Peyer's patch (tissue), 4 donors: Measurements from ENCODE around the gene CCT2. TPM values are rescaled to one million over a fixed set of nuclear protein-coding genes. Genes with fewer than 3 reads are reported as not detected.
"Not testable (repeated sequence)": the region's sequence is repeated elsewhere in the genome, so short reads cannot be mapped to it uniquely, and the experiment has no call there.

ENCODE experiments used
- DNase-seq, 3 donors: peaks; one replicate each; pipeline ENCODE4 v3.0.0-alpha.2; 2017 to 2019
- H3K27ac ChIP-seq, 4 donors: fragments of 200-600 bp; sonication (generic); one replicate each; pipeline ENCODE4 v1.5.1; 2016 to 2019
- H3K27me3 ChIP-seq, 2 donors: fragments of 200-600 bp; sonication (generic); one replicate each; pipeline ENCODE4 v1.5.1; 2019
- H3K36me3 ChIP-seq, 3 donors: fragments of 200-600 bp; sonication (generic); one replicate each; pipeline ENCODE4 v1.5.1; 2016 to 2019
- H3K4me1 ChIP-seq, 4 donors: fragments of 200-600 bp; sonication (generic); one replicate each; pipeline ENCODE4 v1.5.1; 2016 to 2019
- H3K4me3 ChIP-seq, 4 donors: fragments of 200-600 bp; sonication (generic); 1 replicate in 3 of 4; 2 replicates in 1 of 4; pipeline ENCODE4 v1.5.1; 2016 to 2019; ENCODE audit warnings: mild to moderate bottlenecking in 1 of 4
- H3K9me3 ChIP-seq, 4 donors: fragments of 200-600 bp; sonication (generic); one replicate each; pipeline ENCODE4 v1.5.1; 2016 to 2019; ENCODE audit warnings: mild to moderate bottlenecking in 1 of 4
- POLR2A ChIP-seq, 2 donors: fragments of 450-650 bp; IDR thresholded peaks; one replicate each; pipeline ENCODE4 v1.5.1; 2017; ENCODE audit warnings: antibody characterized with exemption in 2 of 2, mild to moderate bottlenecking in 2 of 2, moderate library complexity in 2 of 2
- total RNA-seq, 4 donors: library from RNA; depleted of rRNA; stranded (reverse); fragments of >200 nt; gene quantifications; one replicate each; pipeline ENCODE4 v1.1.0, GENCODE V29; 2016
- TF ChIP-seq, protein P1 (sequence below), 6 experiments: fragments of 450-650 bp in 4 of 6; fragments of 200-600 bp in 2 of 6; sonication (generic) in 1 of 6; IDR thresholded peaks; one replicate each; pipeline ENCODE4 v1.5.1; 2017 to 2019; ENCODE audit warnings: antibody characterized with exemption in 6 of 6, mild to moderate bottlenecking in 3 of 6, moderate library complexity in 1 of 6

The CCT2 gene
- total RNA-seq, 4 donors from 2014 or later, result 37.7 to 82.5 (median 59.4) TPM

DNA sequence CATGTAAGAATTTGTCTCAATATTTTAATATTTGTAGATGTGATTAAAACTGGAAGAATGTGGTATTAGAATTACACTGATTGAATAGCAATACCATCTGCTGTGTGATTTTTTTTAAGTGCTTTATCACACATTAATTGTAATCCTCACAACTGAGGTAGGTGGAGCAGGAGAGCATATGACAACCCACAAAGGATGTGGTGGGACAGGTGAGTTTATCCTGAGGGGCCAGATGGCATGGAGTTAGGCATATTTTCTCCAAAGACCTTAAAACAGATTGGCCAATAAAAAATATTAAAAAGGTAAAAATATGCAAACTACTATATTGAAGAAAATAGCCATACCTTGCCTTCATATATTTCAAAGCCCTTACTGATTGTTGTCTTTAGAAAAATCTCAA lies 17.7 kb downstream of the CCT2 start:
- no peak overlapping the region for H3K27ac ChIP-seq
- H3K4me3 ChIP-seq, result no peak overlapping the region
- peaks cover 0 to 5% (median 0%) of the 10 kb centered on the region in 4 donors for H3K4me1 ChIP-seq
- H3K27me3 ChIP-seq, result no peaks in the 10 kb centered on the region
- no peaks in the 10 kb centered on the region for H3K9me3 ChIP-seq
- peaks cover 0 to 46% (median 3%) of the 10 kb centered on the region in 3 donors for H3K36me3 ChIP-seq
- TF ChIP-seq, protein P1, sequence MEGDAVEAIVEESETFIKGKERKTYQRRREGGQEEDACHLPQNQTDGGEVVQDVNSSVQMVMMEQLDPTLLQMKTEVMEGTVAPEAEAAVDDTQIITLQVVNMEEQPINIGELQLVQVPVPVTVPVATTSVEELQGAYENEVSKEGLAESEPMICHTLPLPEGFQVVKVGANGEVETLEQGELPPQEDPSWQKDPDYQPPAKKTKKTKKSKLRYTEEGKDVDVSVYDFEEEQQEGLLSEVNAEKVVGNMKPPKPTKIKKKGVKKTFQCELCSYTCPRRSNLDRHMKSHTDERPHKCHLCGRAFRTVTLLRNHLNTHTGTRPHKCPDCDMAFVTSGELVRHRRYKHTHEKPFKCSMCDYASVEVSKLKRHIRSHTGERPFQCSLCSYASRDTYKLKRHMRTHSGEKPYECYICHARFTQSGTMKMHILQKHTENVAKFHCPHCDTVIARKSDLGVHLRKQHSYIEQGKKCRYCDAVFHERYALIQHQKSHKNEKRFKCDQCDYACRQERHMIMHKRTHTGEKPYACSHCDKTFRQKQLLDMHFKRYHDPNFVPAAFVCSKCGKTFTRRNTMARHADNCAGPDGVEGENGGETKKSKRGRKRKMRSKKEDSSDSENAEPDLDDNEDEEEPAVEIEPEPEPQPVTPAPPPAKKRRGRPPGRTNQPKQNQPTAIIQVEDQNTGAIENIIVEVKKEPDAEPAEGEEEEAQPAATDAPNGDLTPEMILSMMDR (IDR thresholded peaks at IDR 0.05), result no peak
- TF ChIP-seq POLR2A (IDR thresholded peaks at IDR 0.05), result no peak
- no peak for DNase-seq

DNA sequence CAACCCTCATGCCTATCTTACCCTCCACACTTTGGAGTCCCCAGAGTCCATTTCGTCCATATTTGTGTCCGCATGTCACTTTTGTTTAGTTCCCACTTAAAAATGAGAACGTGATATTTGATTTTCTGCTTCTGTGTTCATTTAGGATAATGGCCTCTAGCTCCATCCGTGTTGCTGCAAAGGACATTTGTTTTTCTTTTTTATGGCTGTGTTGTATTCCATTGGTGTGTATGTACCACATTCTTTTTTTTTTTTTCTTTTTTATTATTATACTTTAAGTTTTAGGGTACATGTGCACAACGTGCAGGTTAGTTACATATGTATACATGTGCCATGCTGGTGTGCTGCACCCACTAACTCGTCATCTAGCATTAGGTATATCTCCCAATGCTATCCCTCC lies 18.3 kb downstream of the CCT2 start:
- H3K4me3 ChIP-seq, H3K27ac ChIP-seq, H3K9me3 ChIP-seq, H3K27me3 ChIP-seq, DNase-seq, H3K4me1 ChIP-seq: not testable (repeated sequence)
- peaks cover 0 to 41% (median 0%) of the 10 kb centered on the region in 3 donors for H3K36me3 ChIP-seq

DNA sequence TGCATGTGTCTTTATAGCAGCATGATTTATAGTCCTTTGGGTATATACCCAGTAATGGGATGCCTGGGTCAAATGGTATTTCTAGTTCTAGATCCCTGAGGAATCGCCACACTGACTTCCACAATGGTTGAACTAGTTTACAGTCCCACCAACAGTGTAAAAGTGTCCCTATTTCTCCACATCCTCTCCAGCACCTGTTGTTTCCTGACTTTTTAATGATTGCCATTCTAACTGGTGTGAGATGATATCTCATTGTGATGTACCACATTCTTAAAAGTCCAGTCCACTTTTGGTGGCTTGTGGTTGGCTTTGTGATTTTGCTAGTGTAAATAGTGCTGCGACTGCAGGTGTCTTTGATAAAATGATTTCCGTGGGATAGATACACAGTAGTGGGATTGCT lies 19.0 kb downstream of the CCT2 start:
- H3K36me3 ChIP-seq, result peaks cover 0 to 34% (median 0%) of the 10 kb centered on the region in 3 donors
- not testable (repeated sequence) for H3K4me1 ChIP-seq, H3K4me3 ChIP-seq, H3K27ac ChIP-seq, H3K9me3 ChIP-seq, DNase-seq, H3K27me3 ChIP-seq

DNA sequence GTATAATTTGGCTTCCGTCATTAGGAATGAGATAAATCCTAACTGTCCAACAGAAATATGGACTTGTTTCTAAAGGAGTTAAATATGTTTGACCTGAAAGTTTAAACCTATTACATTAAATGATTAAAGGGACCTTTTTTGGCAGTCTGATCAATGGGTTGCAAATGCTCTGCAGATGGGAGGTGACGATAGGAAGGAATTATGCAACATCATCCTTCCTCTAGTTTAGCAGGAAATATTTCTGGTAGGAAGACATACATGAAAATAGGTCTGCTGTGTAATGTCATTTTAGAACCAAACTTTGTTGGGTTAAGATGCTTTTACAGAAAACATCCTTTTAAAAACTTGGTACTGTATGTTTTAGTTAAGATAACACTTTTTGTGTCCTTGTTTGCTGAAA lies 22.9 kb downstream of the CCT2 start:
- no peak overlapping the region for H3K4me3 ChIP-seq
- no peaks in the 10 kb centered on the region for H3K9me3 ChIP-seq
- no peak overlapping the region for H3K27ac ChIP-seq
- H3K4me1 ChIP-seq, result no peaks in the 10 kb centered on the region
- TF ChIP-seq, protein P1 (IDR thresholded peaks at IDR 0.05), result no peak
- TF ChIP-seq POLR2A (IDR thresholded peaks at IDR 0.05), result no peak
- H3K27me3 ChIP-seq, result no peaks in the 10 kb centered on the region
- DNase-seq, result no peak
- no peaks in the 10 kb centered on the region for H3K36me3 ChIP-seq

DNA sequence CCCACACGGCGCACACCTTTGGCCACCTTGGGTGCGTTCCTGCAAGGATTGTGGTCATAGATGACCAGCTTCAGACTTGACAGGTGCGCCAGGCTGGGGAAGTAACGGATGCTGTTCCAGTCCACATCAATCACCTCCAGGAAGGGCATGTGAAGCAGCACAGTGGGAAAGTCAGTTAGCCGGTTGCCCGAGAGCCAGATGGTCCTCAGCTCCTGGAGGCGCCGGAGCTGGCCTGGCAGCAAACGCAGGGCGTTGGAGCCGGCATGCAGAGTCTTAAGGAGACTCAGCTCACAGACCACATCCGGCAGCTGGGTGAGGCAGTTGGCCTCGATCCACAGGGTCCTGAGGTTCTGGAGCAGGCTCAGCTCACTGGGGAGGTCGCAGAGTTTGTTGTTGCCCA lies 24.9 kb downstream of the CCT2 start:
- Histone ChIP-seq H3K27me3 (no peaks in the 10 kb centered on the region), H3K27ac (no peak overlapping the region), H3K36me3 (no peaks in the 10 kb centered on the region), H3K4me1 (no peaks in the 10 kb centered on the region), H3K9me3 (no peaks in the 10 kb centered on the region), H3K4me3 (no peak overlapping the region)
- TF ChIP-seq POLR2A (IDR thresholded peaks at IDR 0.05), result no peak
- TF ChIP-seq, protein P1 (IDR thresholded peaks at IDR 0.05), result no peak
- DNase-seq, result no peak

DNA sequence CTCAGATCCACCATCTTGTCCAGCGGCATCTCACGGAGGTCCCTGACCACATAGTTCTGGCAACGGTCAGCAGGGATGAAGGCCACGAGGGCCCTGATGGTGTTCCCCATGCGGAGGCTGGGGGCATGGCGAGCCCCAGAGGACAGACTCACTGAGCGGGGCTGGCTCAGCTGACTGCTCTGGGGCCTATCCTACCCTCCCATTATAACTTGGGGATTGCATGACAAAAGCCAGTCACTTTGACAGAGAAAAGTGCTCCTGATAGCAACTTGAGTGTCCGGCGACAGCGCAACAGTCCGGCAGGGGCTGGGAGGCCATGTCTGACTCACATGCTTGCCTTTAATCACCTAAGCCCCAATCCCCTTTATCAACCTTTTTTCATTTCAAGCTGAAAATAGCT lies 25.5 kb downstream of the CCT2 start, which contains the start of gene LRRC10:
Gene LRRC10, minus strand, starts transcription at position 179 of the 400 bp plus-strand sequence. Its CDS starts 69 bp downstream, at position 110.
- TF ChIP-seq, protein P1 (IDR thresholded peaks at IDR 0.05), result no peak
- TF ChIP-seq POLR2A (IDR thresholded peaks at IDR 0.05), result no peak
- DNase-seq, result no peak

DNA sequence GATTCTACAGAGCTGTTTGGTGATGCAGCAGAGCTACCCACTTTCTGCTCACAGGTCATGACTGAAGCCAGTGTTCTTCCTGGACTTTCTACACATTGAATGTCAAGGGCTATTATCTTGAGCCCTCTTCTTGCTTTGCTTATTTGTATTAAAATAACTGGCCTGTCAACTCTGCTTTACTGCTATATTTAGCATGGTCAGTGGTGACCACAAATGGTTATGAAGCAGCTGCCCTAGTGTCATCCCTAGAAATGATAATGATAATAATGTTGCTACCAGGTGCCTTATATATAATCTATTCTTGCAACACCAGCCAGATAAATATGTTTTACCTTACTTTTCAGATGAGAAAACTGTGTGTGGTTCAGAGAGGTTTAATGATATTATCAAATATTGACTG lies 28.1 kb downstream of the CCT2 start:
- no peak overlapping the region for H3K27ac ChIP-seq
- H3K4me1 ChIP-seq, result no peaks in the 10 kb centered on the region
- no peaks in the 10 kb centered on the region for H3K27me3 ChIP-seq
- H3K9me3 ChIP-seq, result no peaks in the 10 kb centered on the region
- no peak for DNase-seq
- no peak overlapping the region for H3K4me3 ChIP-seq
- no peaks in the 10 kb centered on the region for H3K36me3 ChIP-seq
- TF ChIP-seq, protein P1 (IDR thresholded peaks at IDR 0.05), result no peak
- no peak for TF ChIP-seq POLR2A (IDR thresholded peaks at IDR 0.05)

More for the DNA sequence above, 25.5 kb downstream of the CCT2 start, which contains the start of gene LRRC10:
- Histone ChIP-seq H3K36me3 (no peaks in the 10 kb centered on the region), H3K27ac (no peak within 1 kb of the TSS), H3K4me1 (no peaks in the 10 kb centered on the region), H3K27me3 (no peaks in the 10 kb centered on the region), H3K9me3 (no peaks in the 10 kb centered on the region), H3K4me3 (no peak within 1 kb of the TSS)
